ENCODE data around the gene TPRG1L. TPM values are rescaled to one million over a fixed set of nuclear protein-coding genes. Genes with fewer than 3 reads are reported as not detected.

TPRG1L gene
- total and polyA plus RNA-seq, 10 of the 15 experiments (the other 5 are each of a cell fraction or from before 2014, with no cell fraction given) = 1.5 to 16.5 (median 8.0) TPM

DNA sequence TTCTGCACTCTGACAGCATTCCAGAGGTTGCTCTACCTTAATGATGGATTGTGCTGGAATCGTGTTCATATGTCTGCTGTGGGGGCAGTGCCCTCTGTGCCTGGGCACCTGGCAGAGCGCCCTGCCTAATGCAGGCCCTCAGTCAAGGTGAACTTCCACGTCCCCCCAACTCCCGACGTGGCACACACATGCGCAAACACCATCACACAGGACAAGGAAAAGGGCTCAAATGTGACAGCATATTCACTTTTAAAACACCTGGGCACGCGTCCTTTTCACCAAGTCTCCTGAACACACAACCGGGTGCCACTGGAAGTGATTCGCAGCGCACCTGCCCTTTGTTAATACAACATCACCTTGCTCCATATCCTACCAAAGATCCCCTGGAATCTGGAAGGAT lies 11.7 kb downstream of the TPRG1L start:
- Histone ChIP-seq H3K4me3 (no peak overlapping the region), H2AFZ (ENCODE audit: control insufficient read depth, low read depth, low read length) (no peak overlapping the region), H3K9ac (ENCODE audit: control insufficient read depth, insufficient read depth, low read length) (no peak overlapping the region), H3K79me2 (ENCODE audit: control insufficient read depth, insufficient read depth, low read length) (no peaks in the 10 kb centered on the region), H3K9me3 (replicated peaks; ENCODE audit: control insufficient read depth, insufficient read depth, low read length) (no peaks in the 10 kb centered on the region), H3K36me3 (ENCODE audit: control insufficient read depth in 2 of 2, insufficient read depth in 2 of 2, low read length in 1 of 2) (peaks cover 14 to 17% of the 10 kb centered on the region in 2 experiments), H3K4me2 (ENCODE audit: control insufficient read depth, insufficient read depth) (no peak overlapping the region), H3K4me1 (ENCODE audit: control insufficient read depth, insufficient read depth, low read length) (no peaks in the 10 kb centered on the region), H3K27ac (ENCODE audit: control insufficient read depth, insufficient read depth) (no peak overlapping the region), H4K20me1 (ENCODE audit: control insufficient read depth, insufficient read depth) (no peaks in the 10 kb centered on the region), H3K27me3 (replicated peaks in 1 of 2; ENCODE audit: control insufficient read depth in 2 of 2, insufficient read depth in 2 of 2, low read length in 1 of 2) (no peaks in the 10 kb centered on the region)
- POLR2A ChIA-PET = no interaction called here
- intact Hi-C loops (cut with micrococcal nuclease; ENCODE audit: unreplicated experiment) (no loop called here), in situ Hi-C loops (cut with MboI) (no loop called here)
- no peak for DNase-seq (ENCODE audit: low read depth, low spot score)
- TF ChIP-seq SUPT20H (IDR thresholded peaks at IDR 0.05; ENCODE audit: borderline replicate concordance, control insufficient read depth, low read depth, low read length) = no peak
- no peak for TF ChIP-seq MYB (IDR thresholded peaks at IDR 0.05; ENCODE audit: borderline replicate concordance, low read depth, low read length)
- TF ChIP-seq BRCA1 (IDR thresholded peaks at IDR 0.05; ENCODE audit: low read depth, low read length) = no peak
- TF ChIP-seq, protein P1, sequence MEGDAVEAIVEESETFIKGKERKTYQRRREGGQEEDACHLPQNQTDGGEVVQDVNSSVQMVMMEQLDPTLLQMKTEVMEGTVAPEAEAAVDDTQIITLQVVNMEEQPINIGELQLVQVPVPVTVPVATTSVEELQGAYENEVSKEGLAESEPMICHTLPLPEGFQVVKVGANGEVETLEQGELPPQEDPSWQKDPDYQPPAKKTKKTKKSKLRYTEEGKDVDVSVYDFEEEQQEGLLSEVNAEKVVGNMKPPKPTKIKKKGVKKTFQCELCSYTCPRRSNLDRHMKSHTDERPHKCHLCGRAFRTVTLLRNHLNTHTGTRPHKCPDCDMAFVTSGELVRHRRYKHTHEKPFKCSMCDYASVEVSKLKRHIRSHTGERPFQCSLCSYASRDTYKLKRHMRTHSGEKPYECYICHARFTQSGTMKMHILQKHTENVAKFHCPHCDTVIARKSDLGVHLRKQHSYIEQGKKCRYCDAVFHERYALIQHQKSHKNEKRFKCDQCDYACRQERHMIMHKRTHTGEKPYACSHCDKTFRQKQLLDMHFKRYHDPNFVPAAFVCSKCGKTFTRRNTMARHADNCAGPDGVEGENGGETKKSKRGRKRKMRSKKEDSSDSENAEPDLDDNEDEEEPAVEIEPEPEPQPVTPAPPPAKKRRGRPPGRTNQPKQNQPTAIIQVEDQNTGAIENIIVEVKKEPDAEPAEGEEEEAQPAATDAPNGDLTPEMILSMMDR (IDR thresholded peaks at IDR 0.05 in 2 of 3, conservative IDR thresholded peaks at IDR 0.05 in 1 of 3; ENCODE audit: control insufficient read depth in 2 of 3, extremely low read depth in 1 of 3, insufficient read depth in 1 of 3, low read depth in 3 of 3, low read length in 3 of 3) = no peak
- RAD21 ChIA-PET (ENCODE audit: unreplicated experiment) = no interaction called here
- ATAC-seq = no peak
- no peak for FAIRE-seq
- SMC1A ChIA-PET (ENCODE audit: uncharacterized antibody, unreplicated experiment) = no interaction called here
- over 99% methylated on average over 11 of the region's 11 CpGs for WGBS (ENCODE audit: insufficient coverage, insufficient replicate concordance, low lambda C conversion rate, missing lambda C conversion rate)
- BruUV-seq (replicated peaks) = no TSS peak
- CTCF ChIA-PET = interaction anchor here (0.8 kb wide), 1 partner anchor 88 kb away, joined by 4 read pairs; no protein-coding TSS in a partner anchor

DNA sequence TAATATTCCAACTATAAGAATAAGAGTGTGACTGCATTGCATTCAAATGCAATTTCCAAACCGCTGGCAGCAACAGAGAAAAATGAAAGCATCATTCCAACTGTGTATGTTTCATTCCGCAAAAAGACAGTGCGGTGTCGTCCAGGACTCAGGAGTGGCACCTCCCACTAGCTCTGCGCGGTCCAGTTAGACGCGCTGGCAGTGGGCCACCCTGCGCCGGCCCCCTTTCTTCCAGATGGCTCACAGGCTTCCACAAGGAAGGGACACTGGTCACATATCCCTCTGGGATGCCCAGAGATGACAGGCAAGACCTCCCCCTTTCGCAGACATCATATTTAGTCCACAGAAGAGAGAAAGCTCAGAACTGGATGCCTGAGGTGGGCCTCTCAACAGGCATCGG lies 13.2 kb downstream of the TPRG1L start:
- RAD21 ChIA-PET (ENCODE audit: unreplicated experiment) = no interaction called here
- no peaks in the 10 kb centered on the region for H3K27me3 ChIP-seq (replicated peaks in 1 of 2; ENCODE audit: control insufficient read depth in 2 of 2, insufficient read depth in 2 of 2, low read length in 1 of 2)
- SMC1A ChIA-PET (ENCODE audit: uncharacterized antibody, unreplicated experiment) = interaction anchor here (1.4 kb wide), 1 partner anchor 15 kb away, joined by 5 read pairs; no protein-coding TSS in a partner anchor
- intact Hi-C loops (cut with micrococcal nuclease; ENCODE audit: unreplicated experiment) (no loop called here), in situ Hi-C loops (cut with MboI) (no loop called here)
- no peak for ATAC-seq
- no peak overlapping the region for H3K4me3 ChIP-seq
- H3K36me3 ChIP-seq (ENCODE audit: control insufficient read depth in 2 of 2, insufficient read depth in 2 of 2, low read length in 1 of 2) = peaks cover 14 to 16% of the 10 kb centered on the region in 2 experiments; a peak in 3 of 4 replicates
- no peak overlapping the region for H3K4me2 ChIP-seq (ENCODE audit: control insufficient read depth, insufficient read depth)
- DNase-seq (ENCODE audit: low read depth, low spot score) = no peak
- H2AFZ ChIP-seq (ENCODE audit: control insufficient read depth, low read depth, low read length) = no peak overlapping the region
- FAIRE-seq = no peak
- BruUV-seq (replicated peaks) = no TSS peak
- POLR2A ChIA-PET = no interaction called here
- H3K79me2 ChIP-seq (ENCODE audit: control insufficient read depth, insufficient read depth, low read length) = no peaks in the 10 kb centered on the region
- H3K9me3 ChIP-seq (replicated peaks; ENCODE audit: control insufficient read depth, insufficient read depth, low read length) = no peaks in the 10 kb centered on the region
- no peak overlapping the region for H3K27ac ChIP-seq (ENCODE audit: control insufficient read depth, insufficient read depth)
- H3K9ac ChIP-seq (ENCODE audit: control insufficient read depth, insufficient read depth, low read length) = no peak overlapping the region
- no peaks in the 10 kb centered on the region for H3K4me1 ChIP-seq (ENCODE audit: control insufficient read depth, insufficient read depth, low read length)
- CTCF ChIA-PET = interaction anchor here (1.0 to 1.4 kb wide), 2 partner anchors 9 to 19 kb away, joined by 3 to 4 read pairs; no protein-coding TSS in a partner anchor
- H4K20me1 ChIP-seq (ENCODE audit: control insufficient read depth, insufficient read depth) = no peaks in the 10 kb centered on the region
- 99% methylated on average over 12 of the region's 12 CpGs for WGBS (ENCODE audit: insufficient coverage, insufficient replicate concordance, low lambda C conversion rate, missing lambda C conversion rate)
- TF ChIP-seq, protein P2, sequence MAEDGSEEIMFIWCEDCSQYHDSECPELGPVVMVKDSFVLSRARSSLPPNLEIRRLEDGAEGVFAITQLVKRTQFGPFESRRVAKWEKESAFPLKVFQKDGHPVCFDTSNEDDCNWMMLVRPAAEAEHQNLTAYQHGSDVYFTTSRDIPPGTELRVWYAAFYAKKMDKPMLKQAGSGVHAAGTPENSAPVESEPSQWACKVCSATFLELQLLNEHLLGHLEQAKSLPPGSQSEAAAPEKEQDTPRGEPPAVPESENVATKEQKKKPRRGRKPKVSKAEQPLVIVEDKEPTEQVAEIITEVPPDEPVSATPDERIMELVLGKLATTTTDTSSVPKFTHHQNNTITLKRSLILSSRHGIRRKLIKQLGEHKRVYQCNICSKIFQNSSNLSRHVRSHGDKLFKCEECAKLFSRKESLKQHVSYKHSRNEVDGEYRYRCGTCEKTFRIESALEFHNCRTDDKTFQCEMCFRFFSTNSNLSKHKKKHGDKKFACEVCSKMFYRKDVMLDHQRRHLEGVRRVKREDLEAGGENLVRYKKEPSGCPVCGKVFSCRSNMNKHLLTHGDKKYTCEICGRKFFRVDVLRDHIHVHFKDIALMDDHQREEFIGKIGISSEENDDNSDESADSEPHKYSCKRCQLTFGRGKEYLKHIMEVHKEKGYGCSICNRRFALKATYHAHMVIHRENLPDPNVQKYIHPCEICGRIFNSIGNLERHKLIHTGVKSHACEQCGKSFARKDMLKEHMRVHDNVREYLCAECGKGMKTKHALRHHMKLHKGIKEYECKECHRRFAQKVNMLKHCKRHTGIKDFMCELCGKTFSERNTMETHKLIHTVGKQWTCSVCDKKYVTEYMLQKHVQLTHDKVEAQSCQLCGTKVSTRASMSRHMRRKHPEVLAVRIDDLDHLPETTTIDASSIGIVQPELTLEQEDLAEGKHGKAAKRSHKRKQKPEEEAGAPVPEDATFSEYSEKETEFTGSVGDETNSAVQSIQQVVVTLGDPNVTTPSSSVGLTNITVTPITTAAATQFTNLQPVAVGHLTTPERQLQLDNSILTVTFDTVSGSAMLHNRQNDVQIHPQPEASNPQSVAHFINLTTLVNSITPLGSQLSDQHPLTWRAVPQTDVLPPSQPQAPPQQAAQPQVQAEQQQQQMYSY (CRISPR knock-in tag; IDR thresholded peaks at IDR 0.05) = no peak
- TF ChIP-seq RUNX3 (IDR thresholded peaks at IDR 0.05; ENCODE audit: low read length) (no peak), PAX8 (IDR thresholded peaks at IDR 0.05) (no peak), EP300 (IDR thresholded peaks at IDR 0.05; ENCODE audit: borderline replicate concordance in 1 of 2, control insufficient read depth in 1 of 2, low read depth in 2 of 2, low read length in 2 of 2) (no peak), TAF1 (IDR thresholded peaks at IDR 0.05; ENCODE audit: borderline replicate concordance, low read depth, low read length) (no peak)
- TF ChIP-seq, protein P3, sequence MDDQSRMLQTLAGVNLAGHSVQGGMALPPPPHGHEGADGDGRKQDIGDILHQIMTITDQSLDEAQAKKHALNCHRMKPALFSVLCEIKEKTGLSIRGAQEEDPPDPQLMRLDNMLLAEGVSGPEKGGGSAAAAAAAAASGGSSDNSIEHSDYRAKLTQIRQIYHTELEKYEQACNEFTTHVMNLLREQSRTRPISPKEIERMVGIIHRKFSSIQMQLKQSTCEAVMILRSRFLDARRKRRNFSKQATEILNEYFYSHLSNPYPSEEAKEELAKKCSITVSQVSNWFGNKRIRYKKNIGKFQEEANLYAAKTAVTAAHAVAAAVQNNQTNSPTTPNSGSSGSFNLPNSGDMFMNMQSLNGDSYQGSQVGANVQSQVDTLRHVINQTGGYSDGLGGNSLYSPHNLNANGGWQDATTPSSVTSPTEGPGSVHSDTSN (IDR thresholded peaks at IDR 0.05; ENCODE audit: insufficient replicate concordance, low read depth, low read length) = no peak

All from GM12878 (cell line).